GM10266 (cell line): ENCODE measurements around the gene VSTM2B.

ENCODE experiments used
- DNase-seq: peaks from one replicate; pipeline ENCODE4 v3.0.0; 2012; ENCODE audit errors: extremely low spot score
- CTCF ChIP-seq: IDR thresholded peaks from 2 replicates; pipeline ENCODE4 v1.5.1; 2012; ENCODE audit warnings: mild to moderate bottlenecking, low read depth; ENCODE audit not compliant: control insufficient read depth, insufficient read depth; ENCODE audit errors: missing control alignments

The VSTM2B gene

GRCh38 chr19:29538146-29538545 is 12.4 kb downstream of the VSTM2B start:
- TF ChIP-seq CTCF: no peak
- DNase-seq: no peak

GRCh38 chr19:29538651-29539050 is 12.9 kb downstream of the VSTM2B start:
- DNase-seq: no peak
- no peak for TF ChIP-seq CTCF

GRCh38 chr19:29539131-29539530 is 13.3 kb downstream of the VSTM2B start:
- no peak for DNase-seq
- no peak for TF ChIP-seq CTCF

GRCh38 chr19:29539670-29540069 is 13.9 kb downstream of the VSTM2B start:
- TF ChIP-seq CTCF: no peak
- no peak for DNase-seq

- DNase-seq: no peak
Measured at GRCh38 chr19:29540114-29540513, 14.3 kb downstream of the VSTM2B start.

GRCh38 chr19:29541473-29542253 is 15.9 kb downstream of the VSTM2B start:
- TF ChIP-seq CTCF: no peak

More at GRCh38 chr19:29540114-29540513, 14.3 kb downstream of the VSTM2B start:
- TF ChIP-seq CTCF: no peak

GRCh38 chr19:29542327-29542726 is 16.5 kb downstream of the VSTM2B start:
- TF ChIP-seq CTCF: no peak

More at GRCh38 chr19:29541473-29542253, 15.9 kb downstream of the VSTM2B start:
- no peak for DNase-seq

More at GRCh38 chr19:29542327-29542726, 16.5 kb downstream of the VSTM2B start:
- no peak for DNase-seq
